Dermis blood vessel endothelial cell (primary cell): ENCODE measurements around the gene TRERF1. TPM values are rescaled to one million over a fixed set of nuclear protein-coding genes. Genes with fewer than 3 reads are reported as not detected.
A peak's percentile ranks its signal among the peaks of the same experiment; 100 is the strongest.

Experiments used
- DNase-seq: peaks from one replicate; pipeline ENCODE4 v3.0.0; 2010
- total RNA-seq: library from RNA; depleted of rRNA; stranded (reverse); fragments of >200 nt; gene quantifications from 2 replicates; pipeline ENCODE4 v1.2.3, GENCODE V29; 2014

The TRERF1 gene
- total RNA-seq, 1 donor from 2014 or later: 0.17 TPM

GRCh38 chr6:42297661-42298060 is 154.1 kb downstream of the TRERF1 start:
- no peak for DNase-seq

GRCh38 chr6:42296614-42297013 is 155.1 kb downstream of the TRERF1 start:
- DNase-seq: no peak

GRCh38 chr6:42295677-42296076 is 156.0 kb downstream of the TRERF1 start:
- no peak for DNase-seq

- DNase-seq: no peak
Observed at GRCh38 chr6:42295181-42295580, 156.5 kb downstream of the TRERF1 start.

- DNase-seq: peak; percentile 49
Observed at GRCh38 chr6:42294759-42295158, 157.0 kb downstream of the TRERF1 start.

GRCh38 chr6:42293386-42293977 is 158.2 kb downstream of the TRERF1 start:
- DNase-seq: no peak

- peak; percentile 43 for DNase-seq
Observed at GRCh38 chr6:42292004-42292740, 159.6 kb downstream of the TRERF1 start.

GRCh38 chr6:42287756-42288155 is 164.0 kb downstream of the TRERF1 start:
- DNase-seq: no peak

GRCh38 chr6:42281570-42281969 is 170.2 kb downstream of the TRERF1 start:
- no peak for DNase-seq

GRCh38 chr6:42280966-42281533 is 170.7 kb downstream of the TRERF1 start:
- DNase-seq: no peak

GRCh38 chr6:42279966-42280629 is 171.6 kb downstream of the TRERF1 start:
- peak; percentile 26 for DNase-seq

- DNase-seq: no peak
Observed at GRCh38 chr6:42279144-42279781, 172.5 kb downstream of the TRERF1 start.

- DNase-seq: no peak
Observed at GRCh38 chr6:42278131-42278853, 173.4 kb downstream of the TRERF1 start.

- peak; percentile 13 for DNase-seq
Observed at GRCh38 chr6:42276034-42276890, 175.5 kb downstream of the TRERF1 start.

GRCh38 chr6:42275376-42276033 is 176.2 kb downstream of the TRERF1 start:
- DNase-seq: no peak

GRCh38 chr6:42274898-42275297 is 176.8 kb downstream of the TRERF1 start:
- no peak for DNase-seq

- DNase-seq: no peak
Observed at GRCh38 chr6:42271834-42272805, 179.6 kb downstream of the TRERF1 start.

- DNase-seq: no peak
Observed at GRCh38 chr6:42269974-42270510, 181.7 kb downstream of the TRERF1 start.

GRCh38 chr6:42269553-42269952 is 182.2 kb downstream of the TRERF1 start:
- no peak for DNase-seq
